Kasumi-1 (cell line): ENCODE results near the gene TRAF3IP1.
"Not testable (repeated sequence)": the region's sequence is repeated elsewhere in the genome, so short reads cannot be mapped to it uniquely, and the experiment has no call there.

ENCODE experiments used
- DNase-seq, 2 experiments: peaks; one replicate each; lab custom pipeline; 2025; lab: John Stamatoyannopoulos, UW

TRAF3IP1 gene

GRCh38 chr2:238427435-238428162 lies 107.3 kb downstream of the TRAF3IP1 start:
- peak in 1 of 2 experiments; percentile 0 for DNase-seq

GRCh38 chr2:238428866-238429265 lies 108.5 kb downstream of the TRAF3IP1 start:
- no peak for DNase-seq

GRCh38 chr2:238430781-238431180 lies 110.5 kb downstream of the TRAF3IP1 start:
- DNase-seq, result no peak

- DNase-seq, result no peak
Observed at GRCh38 chr2:238431456-238431855, 111.1 kb downstream of the TRAF3IP1 start.

- no peak for DNase-seq
Observed at GRCh38 chr2:238433300-238433915, 113.1 kb downstream of the TRAF3IP1 start.

- no peak for DNase-seq
Observed at GRCh38 chr2:238433941-238434845, 113.9 kb downstream of the TRAF3IP1 start.

GRCh38 chr2:238434846-238435751 lies 114.8 kb downstream of the TRAF3IP1 start:
- no peak for DNase-seq

GRCh38 chr2:238435752-238436096 lies 115.4 kb downstream of the TRAF3IP1 start:
- DNase-seq, result no peak

GRCh38 chr2:238438856-238439849 lies 118.8 kb downstream of the TRAF3IP1 start:
- no peak for DNase-seq

GRCh38 chr2:238439917-238440316 lies 119.6 kb downstream of the TRAF3IP1 start:
- no peak for DNase-seq

- DNase-seq, result no peak
Observed at GRCh38 chr2:238440331-238440730, 120.0 kb downstream of the TRAF3IP1 start.

- no peak for DNase-seq
Observed at GRCh38 chr2:238440767-238441166, 120.4 kb downstream of the TRAF3IP1 start.

- no peak for DNase-seq
Observed at GRCh38 chr2:238441262-238442114, 121.2 kb downstream of the TRAF3IP1 start.

GRCh38 chr2:238442257-238442656 lies 121.9 kb downstream of the TRAF3IP1 start:
- not testable (repeated sequence) for DNase-seq

GRCh38 chr2:238444242-238444641 lies 123.9 kb downstream of the TRAF3IP1 start:
- DNase-seq, result no peak

GRCh38 chr2:238445409-238446190 lies 125.3 kb downstream of the TRAF3IP1 start:
- no peak for DNase-seq

- no peak for DNase-seq
Observed at GRCh38 chr2:238446371-238446770, 126.1 kb downstream of the TRAF3IP1 start.
